ENCODE data around the gene CACNA2D1. TPM values are rescaled to one million over a fixed set of nuclear protein-coding genes. Genes with fewer than 3 reads are reported as not detected.

Gene CACNA2D1
- total and polyA plus RNA-seq, 9 of the 15 experiments (the other 6 are each of a cell fraction or from before 2014, with no cell fraction given): 0.49 TPM; not detected in 8

GRCh38 chr7:82230811-82231581 is 212.6 kb downstream of the CACNA2D1 start:
- H3K36me3 ChIP-seq (ENCODE audit: control insufficient read depth, insufficient read depth, low read length): no peaks in the 10 kb centered on the region
- in situ Hi-C loops (cut with MboI) (no loop called here), intact Hi-C loops (cut with micrococcal nuclease) (no loop called here)
- no peak overlapping the region for H3K4me3 ChIP-seq
- no peak overlapping the region for H3K4me2 ChIP-seq (ENCODE audit: insufficient read depth, low read length)
- H3K9ac ChIP-seq (ENCODE audit: insufficient read depth in 1 of 2, low read depth in 2 of 2, low read length in 2 of 2): no peak overlapping the region
- POLR2A ChIA-PET: no interaction called here
- H2AFZ ChIP-seq (ENCODE audit: low read depth, low read length): no peak overlapping the region
- BruUV-seq (replicated peaks): no TSS peak
- H3K79me2 ChIP-seq (ENCODE audit: control insufficient read depth, insufficient read depth, low read length): no peaks in the 10 kb centered on the region
- H4K20me1 ChIP-seq (replicated peaks; ENCODE audit: control insufficient read depth, insufficient read depth, low read length): no peaks in the 10 kb centered on the region
- WGBS (ENCODE audit: insufficient coverage, low coverage, missing lambda C conversion rate): 0% methylated on average over 3 of the region's 3 CpGs
- CTCF ChIA-PET (ENCODE audit: low intra/inter-chr PET ratio): no interaction called here
- DNase-seq (ENCODE audit: extremely low read depth in 1 of 4, low spot score in 3 of 4) (no peak), ATAC-seq (no peak), FAIRE-seq (no peak)
- no peaks in the 10 kb centered on the region for H3K4me1 ChIP-seq (replicated peaks in 1 of 2; ENCODE audit: control insufficient read depth in 2 of 2, insufficient read depth in 2 of 2, low read length in 2 of 2)
- no peak overlapping the region for H3K27ac ChIP-seq (ENCODE audit: extremely low read depth, low read depth, low read length)
- no peaks in the 10 kb centered on the region for H3K9me1 ChIP-seq (ENCODE audit: control insufficient read depth, insufficient read depth, low read length)
- no peaks in the 10 kb centered on the region; the same call in 1 of the 2 replicates for H3K9me3 ChIP-seq (replicated peaks; ENCODE audit: control insufficient read depth, insufficient read depth, low read depth, low read length)
- H3K27me3 ChIP-seq (ENCODE audit: control insufficient read depth in 2 of 2, insufficient read depth in 2 of 2, low read length in 2 of 2): no peaks in the 10 kb centered on the region
- no peak for TF ChIP-seq ZNF124 (CRISPR knock-in tag; IDR thresholded peaks at IDR 0.05)
- no peak for TF ChIP-seq ELF2 (CRISPR knock-in tag; IDR thresholded peaks at IDR 0.05)
- TF ChIP-seq BACH1 (tag; IDR thresholded peaks at IDR 0.05): no peak
- no peak for TF ChIP-seq DLX4 (CRISPR knock-in tag; IDR thresholded peaks at IDR 0.05)
- TF ChIP-seq ZNF41 (CRISPR knock-in tag; conservative IDR thresholded peaks at IDR 0.05): no peak
- no peak for TF ChIP-seq ARNT (IDR thresholded peaks at IDR 0.05)
- peak; percentile 28; the same call in 1 of the 2 replicates for TF ChIP-seq MAFG (tag; conservative IDR thresholded peaks at IDR 0.05)
- TF ChIP-seq ZNF77 (CRISPR knock-in tag; IDR thresholded peaks at IDR 0.05): no peak
- no peak for TF ChIP-seq HCFC1 (IDR thresholded peaks at IDR 0.05; ENCODE audit: low read depth, low read length)
- TF ChIP-seq STAT5B (CRISPR knock-in tag; IDR thresholded peaks at IDR 0.05): no peak
- no peak for TF ChIP-seq ZNF717 (CRISPR knock-in tag; IDR thresholded peaks at IDR 0.05)
- no peak for TF ChIP-seq RAD21 (CRISPR knock-in tag; conservative IDR thresholded peaks at IDR 0.05 in 1 of 2, IDR thresholded peaks at IDR 0.05 in 1 of 2)
- TF ChIP-seq, protein P1, sequence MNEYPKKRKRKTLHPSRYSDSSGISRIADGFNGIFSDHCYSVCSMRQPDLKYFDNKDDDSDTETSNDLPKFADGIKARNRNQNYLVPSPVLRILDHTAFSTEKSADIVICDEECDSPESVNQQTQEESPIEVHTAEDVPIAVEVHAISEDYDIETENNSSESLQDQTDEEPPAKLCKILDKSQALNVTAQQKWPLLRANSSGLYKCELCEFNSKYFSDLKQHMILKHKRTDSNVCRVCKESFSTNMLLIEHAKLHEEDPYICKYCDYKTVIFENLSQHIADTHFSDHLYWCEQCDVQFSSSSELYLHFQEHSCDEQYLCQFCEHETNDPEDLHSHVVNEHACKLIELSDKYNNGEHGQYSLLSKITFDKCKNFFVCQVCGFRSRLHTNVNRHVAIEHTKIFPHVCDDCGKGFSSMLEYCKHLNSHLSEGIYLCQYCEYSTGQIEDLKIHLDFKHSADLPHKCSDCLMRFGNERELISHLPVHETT (CRISPR knock-in tag; conservative IDR thresholded peaks at IDR 0.05 in 1 of 2, IDR thresholded peaks at IDR 0.05 in 1 of 2): no peak
- TF ChIP-seq NR1H2 (CRISPR knock-in tag; IDR thresholded peaks at IDR 0.05): no peak
- TF ChIP-seq ZNF316 (IDR thresholded peaks at IDR 0.05): peak; percentile 58; the same call in 1 of the 2 replicates
- peak; percentile 64 for TF ChIP-seq MAFK (IDR thresholded peaks at IDR 0.05; ENCODE audit: low read length)
- TF ChIP-seq, protein P2, sequence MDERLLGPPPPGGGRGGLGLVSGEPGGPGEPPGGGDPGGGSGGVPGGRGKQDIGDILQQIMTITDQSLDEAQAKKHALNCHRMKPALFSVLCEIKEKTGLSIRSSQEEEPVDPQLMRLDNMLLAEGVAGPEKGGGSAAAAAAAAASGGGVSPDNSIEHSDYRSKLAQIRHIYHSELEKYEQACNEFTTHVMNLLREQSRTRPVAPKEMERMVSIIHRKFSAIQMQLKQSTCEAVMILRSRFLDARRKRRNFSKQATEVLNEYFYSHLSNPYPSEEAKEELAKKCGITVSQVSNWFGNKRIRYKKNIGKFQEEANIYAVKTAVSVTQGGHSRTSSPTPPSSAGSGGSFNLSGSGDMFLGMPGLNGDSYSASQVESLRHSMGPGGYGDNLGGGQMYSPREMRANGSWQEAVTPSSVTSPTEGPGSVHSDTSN (CRISPR knock-in tag; IDR thresholded peaks at IDR 0.05; ENCODE audit: low read depth): no peak
- TF ChIP-seq, protein P2 (tag; conservative IDR thresholded peaks at IDR 0.05; ENCODE audit: low read depth): no peak
- no peak for TF ChIP-seq NCOA1 (IDR thresholded peaks at IDR 0.05; ENCODE audit: low read depth)

Measured in K562 (cell line).